Smooth muscle cell (in vitro differentiated cells): ENCODE results near the gene SLC35G3. TPM values are rescaled to one million over a fixed set of nuclear protein-coding genes. Genes with fewer than 3 reads are reported as not detected.

Experiments
- DNase-seq: peaks from one replicate; lab custom pipeline; 2025; ENCODE audit not compliant: unreplicated experiment; lab: John Stamatoyannopoulos, UW
- H2AFZ ChIP-seq: fragments of 200-600 bp; sonication (generic); 2 replicates; pipeline ENCODE4 v1.6.0; 2016; ENCODE audit warnings: antibody characterized with exemption, low read depth, mild to moderate bottlenecking
- H3F3A ChIP-seq: fragments of 200-600 bp; sonication (generic); 2 replicates; pipeline ENCODE4 v1.6.0; 2017; ENCODE audit warnings: antibody characterized with exemption, low read depth
- H3K27ac ChIP-seq: fragments of 200-600 bp; sonication (generic); 2 replicates; pipeline ENCODE4 v1.5.1; 2016; ENCODE audit warnings: low read depth, mild to moderate bottlenecking
- H3K27me3 ChIP-seq: fragments of 200-600 bp; sonication (generic); 2 replicates; pipeline ENCODE4 v1.6.1; 2016; ENCODE audit warnings: low read depth, mild to moderate bottlenecking
- H3K36me3 ChIP-seq: fragments of 200-600 bp; sonication (generic); 2 replicates; pipeline ENCODE4 v1.5.1; 2016; ENCODE audit warnings: low read depth
- H3K4me1 ChIP-seq: fragments of 200-600 bp; sonication (generic); 2 replicates; pipeline ENCODE4 v1.5.1; 2016; ENCODE audit warnings: low read depth
- H3K4me2 ChIP-seq: fragments of 200-600 bp; sonication (generic); 2 replicates; pipeline ENCODE4 v1.6.0; 2016; ENCODE audit warnings: mild to moderate bottlenecking
- H3K4me3 ChIP-seq: fragments of 200-600 bp; sonication (generic); 2 replicates; pipeline ENCODE4 v1.5.1; 2016; ENCODE audit warnings: mild to moderate bottlenecking
- H3K79me2 ChIP-seq: fragments of 200-600 bp; sonication (generic); 2 replicates; pipeline ENCODE4 v1.6.0; 2016; ENCODE audit warnings: low read depth, mild to moderate bottlenecking
- H3K9ac ChIP-seq: fragments of 200-600 bp; sonication (generic); 2 replicates; pipeline ENCODE4 v1.6.0; 2016; ENCODE audit warnings: low read depth
- H3K9me3 ChIP-seq: fragments of 200-600 bp; sonication (generic); replicated peaks from 2 replicates; pipeline ENCODE4 v1.5.1; 2016; ENCODE audit warnings: low read depth
- H4K20me1 ChIP-seq: fragments of 200-600 bp; sonication (generic); 2 replicates; pipeline ENCODE4 v1.6.0; 2016; ENCODE audit warnings: low read depth
- WGBS: methylation state at CpG from one replicate; pipeline ENCODE4 v1.1.7; 2016; ENCODE audit warnings: low lambda C conversion rate; 5-methylcytosine and 5-hydroxymethylcytosine counted together
- polyA plus RNA-seq: library from polyadenylated mRNA; unstranded; fragments of >200 nt; fragmentation: Nextera tagmentation; extraction: Ambion mirVana; gene quantifications from 2 replicates; pipeline ENCODE4 v1.2.1, GENCODE V29; 2016
- total RNA-seq: library from RNA; depleted of rRNA; stranded (reverse); fragments of >200 nt; gene quantifications from 2 replicates; pipeline ENCODE4 v1.2.3, GENCODE V29; 2014
- TF ChIP-seq, protein P1 (sequence below): fragments of 200-600 bp; sonication (generic); IDR thresholded peaks from 2 replicates; pipeline ENCODE4 v1.5.1; 2017; ENCODE audit warnings: borderline replicate concordance, mild to moderate bottlenecking, antibody characterized with exemption; ENCODE audit not compliant: insufficient read depth, poor library complexity, severe bottlenecking

The SLC35G3 gene
- total and polyA plus RNA-seq, 2 experiments from 2014 or later, result not detected

DNA sequence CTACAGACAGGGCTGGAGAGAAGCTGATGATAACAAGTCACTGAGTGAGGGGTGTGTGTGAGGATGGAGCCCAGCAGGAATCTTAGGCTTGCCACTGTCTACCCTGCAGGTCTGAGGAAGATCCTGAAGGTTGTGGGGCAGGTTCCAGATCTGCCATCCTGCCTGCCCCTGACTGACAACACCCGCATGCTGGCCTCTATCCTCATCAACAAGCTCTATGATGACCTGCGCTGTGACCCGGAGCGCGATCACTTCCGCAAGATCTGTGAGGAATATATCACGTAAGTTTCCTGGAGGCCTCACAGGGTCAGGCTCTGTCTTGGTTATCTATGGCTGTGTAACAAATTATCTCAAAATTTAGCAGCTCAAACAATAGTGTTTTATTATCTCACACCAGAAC lies 30.3 kb downstream of the SLC35G3 start:
- H3K4me2 ChIP-seq, result no peak overlapping the region
- no peaks in the 10 kb centered on the region for H3F3A ChIP-seq
- H3K27me3 ChIP-seq, result no peaks in the 10 kb centered on the region
- no peak overlapping the region for H2AFZ ChIP-seq
- TF ChIP-seq, protein P1, sequence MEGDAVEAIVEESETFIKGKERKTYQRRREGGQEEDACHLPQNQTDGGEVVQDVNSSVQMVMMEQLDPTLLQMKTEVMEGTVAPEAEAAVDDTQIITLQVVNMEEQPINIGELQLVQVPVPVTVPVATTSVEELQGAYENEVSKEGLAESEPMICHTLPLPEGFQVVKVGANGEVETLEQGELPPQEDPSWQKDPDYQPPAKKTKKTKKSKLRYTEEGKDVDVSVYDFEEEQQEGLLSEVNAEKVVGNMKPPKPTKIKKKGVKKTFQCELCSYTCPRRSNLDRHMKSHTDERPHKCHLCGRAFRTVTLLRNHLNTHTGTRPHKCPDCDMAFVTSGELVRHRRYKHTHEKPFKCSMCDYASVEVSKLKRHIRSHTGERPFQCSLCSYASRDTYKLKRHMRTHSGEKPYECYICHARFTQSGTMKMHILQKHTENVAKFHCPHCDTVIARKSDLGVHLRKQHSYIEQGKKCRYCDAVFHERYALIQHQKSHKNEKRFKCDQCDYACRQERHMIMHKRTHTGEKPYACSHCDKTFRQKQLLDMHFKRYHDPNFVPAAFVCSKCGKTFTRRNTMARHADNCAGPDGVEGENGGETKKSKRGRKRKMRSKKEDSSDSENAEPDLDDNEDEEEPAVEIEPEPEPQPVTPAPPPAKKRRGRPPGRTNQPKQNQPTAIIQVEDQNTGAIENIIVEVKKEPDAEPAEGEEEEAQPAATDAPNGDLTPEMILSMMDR, result no peak
- H3K36me3 ChIP-seq, result no peaks in the 10 kb centered on the region
- no peaks in the 10 kb centered on the region for H3K4me1 ChIP-seq
- H3K4me3 ChIP-seq, result no peak overlapping the region
- H4K20me1 ChIP-seq, result no peaks in the 10 kb centered on the region
- no peaks in the 10 kb centered on the region for H3K9me3 ChIP-seq
- WGBS, result 99% methylated on average over 7 of the region's 7 CpGs
- no peak overlapping the region for H3K9ac ChIP-seq
- H3K27ac ChIP-seq, result no peak overlapping the region
- no peaks in the 10 kb centered on the region for H3K79me2 ChIP-seq
- no peak for DNase-seq

DNA sequence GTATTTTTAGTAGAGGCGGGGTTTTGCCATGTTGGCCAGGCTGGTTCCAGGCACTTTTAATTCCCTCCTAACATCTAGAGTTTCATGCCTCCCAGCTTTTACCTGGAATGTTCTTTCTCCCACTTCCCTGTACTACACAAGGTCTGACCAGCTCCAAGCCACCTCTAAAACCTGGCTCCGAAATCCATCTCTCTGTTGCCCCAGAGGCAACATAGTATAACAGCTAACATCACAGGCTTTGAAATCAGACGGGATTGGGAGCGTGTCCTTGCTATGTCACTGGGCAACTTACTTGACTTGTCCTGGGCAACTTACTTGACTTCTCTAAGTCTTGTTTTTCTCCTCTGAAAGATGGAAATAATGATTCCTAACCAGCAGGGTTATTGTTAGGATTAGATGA lies 31.4 kb downstream of the SLC35G3 start:
- H3K36me3 ChIP-seq, result no peaks in the 10 kb centered on the region
- H3K27ac ChIP-seq, result no peak overlapping the region
- no peaks in the 10 kb centered on the region for H4K20me1 ChIP-seq
- no peak overlapping the region for H3K4me3 ChIP-seq
- TF ChIP-seq, protein P1, result no peak
- H3K79me2 ChIP-seq, result no peaks in the 10 kb centered on the region
- H3K9ac ChIP-seq, result no peak overlapping the region
- no peak for DNase-seq
- no peak overlapping the region for H2AFZ ChIP-seq
- no peaks in the 10 kb centered on the region for H3K9me3 ChIP-seq
- no peaks in the 10 kb centered on the region for H3F3A ChIP-seq
- 90% methylated on average over 4 of the region's 4 CpGs for WGBS
- no peak overlapping the region for H3K4me2 ChIP-seq
- H3K4me1 ChIP-seq, result no peaks in the 10 kb centered on the region
- H3K27me3 ChIP-seq, result peaks cover 4% of the 10 kb centered on the region

GRCh38 chr17:35161281-35161761 lies 32.9 kb downstream of the SLC35G3 start:
- TF ChIP-seq, protein P1, result no peak
- no peak for DNase-seq
- Histone ChIP-seq H3F3A (no peaks in the 10 kb centered on the region), H3K9me3 (no peaks in the 10 kb centered on the region), H3K4me1 (no peaks in the 10 kb centered on the region), H3K36me3 (no peaks in the 10 kb centered on the region), H3K9ac (no peak overlapping the region), H3K4me3 (no peak overlapping the region), H3K27me3 (peaks cover 4% of the 10 kb centered on the region), H3K79me2 (no peaks in the 10 kb centered on the region), H2AFZ (no peak overlapping the region), H3K4me2 (no peak overlapping the region), H3K27ac (no peak overlapping the region), H4K20me1 (no peaks in the 10 kb centered on the region)
- WGBS, result 83% methylated on average over 3 of the region's 3 CpGs
